Tibial artery (tissue), 4 donors: ENCODE measurements around the gene CD27.
"Not testable (repeated sequence)": the region's sequence is repeated elsewhere in the genome, so short reads cannot be mapped to it uniquely, and the experiment has no call there.

ENCODE experiments used
- DNase-seq, 2 donors: peaks; one replicate each; pipeline ENCODE4 v3.0.0-alpha.2; 2019
- H3K27ac ChIP-seq, 2 donors: fragments of 200-600 bp; sonication (generic) in 1 of 2; 1 replicate in 1 of 2; 2 replicates in 1 of 2; pipeline ENCODE4 v1.5.1; 2018 to 2019; ENCODE audit warnings: mild to moderate bottlenecking in 1 of 2
- H3K27me3 ChIP-seq, 2 donors: fragments of 200-600 bp; sonication (generic) in 1 of 2; one replicate each; pipeline versions ENCODE4 v1.5.1 to v1.6.0; 2016 to 2019
- H3K36me3 ChIP-seq, 3 donors: fragments of 200-600 bp; sonication (generic) in 2 of 3; one replicate each; pipeline ENCODE4 v1.5.1; 2016 to 2019; ENCODE audit warnings: mild to moderate bottlenecking in 2 of 3
- H3K4me1 ChIP-seq, 4 donors: fragments of 200-600 bp; sonication (generic) in 2 of 4; 1 replicate in 3 of 4; 2 replicates in 1 of 4; pipeline ENCODE4 v1.5.1; 2016 to 2019
- H3K4me3 ChIP-seq, 2 donors: fragments of 200-600 bp; sonication (generic) in 1 of 2; 1 replicate in 1 of 2; 2 replicates in 1 of 2; pipeline ENCODE4 v1.5.1; 2018 to 2019; ENCODE audit warnings: mild to moderate bottlenecking in 2 of 2
- H3K9me3 ChIP-seq, 3 donors: fragments of 200-600 bp; sonication (generic) in 1 of 3; one replicate each; pipeline ENCODE4 v1.5.1; 2016 to 2019
- CTCF ChIP-seq, 2 experiments: fragments of 200-600 bp in 1 of 2; fragments of 450-650 bp in 1 of 2; IDR thresholded peaks; one replicate each; pipeline ENCODE4 v1.5.1; 2017 to 2019; ENCODE audit warnings: antibody characterized with exemption in 2 of 2, mild to moderate bottlenecking in 1 of 2, moderate library complexity in 1 of 2
- intact Hi-C: fragments of 100-400 bp; cut with DNase I; formaldehyde crosslinking; loops from one replicate; pipeline ENCODE4 v1.15.0; 2023; ENCODE audit warnings: low total_unique reads

CD27 gene

GRCh38 chr12:6476489-6476888 is 31.7 kb downstream of the CD27 start:
- Histone ChIP-seq H3K27ac (no peak overlapping the region), H3K9me3 (no peaks in the 10 kb centered on the region), H3K4me1 (peaks cover 0 to 2% (median under 1%) of the 10 kb centered on the region in 4 donors), H3K27me3 (peaks cover 0 to 4% of the 10 kb centered on the region in 2 donors), H3K4me3 (no peak overlapping the region), H3K36me3 (no peaks in the 10 kb centered on the region)
- no peak for TF ChIP-seq CTCF (IDR thresholded peaks at IDR 0.05)
- intact Hi-C loops = loop anchor here (10.0 kb wide), 1 partner anchor 48 kb away; no protein-coding TSS in a partner anchor
- DNase-seq = no peak

GRCh38 chr12:6477601-6478377 is 33.0 kb downstream of the CD27 start:
- not testable (repeated sequence) for H3K4me3 ChIP-seq, H3K27me3 ChIP-seq, DNase-seq, H3K27ac ChIP-seq, H3K4me1 ChIP-seq, H3K9me3 ChIP-seq, H3K36me3 ChIP-seq
- intact Hi-C loops = loop anchor here (10.0 kb wide), 1 partner anchor 47 kb away; no protein-coding TSS in a partner anchor

GRCh38 chr12:6478416-6478815 is 33.7 kb downstream of the CD27 start:
- Histone ChIP-seq H3K27ac (no peak overlapping the region), H3K4me3 (no peak overlapping the region), H3K27me3 (peaks cover 0 to 4% of the 10 kb centered on the region in 2 donors), H3K9me3 (no peaks in the 10 kb centered on the region), H3K36me3 (no peaks in the 10 kb centered on the region), H3K4me1 (no peaks in the 10 kb centered on the region)
- DNase-seq = no peak
- no peak for TF ChIP-seq CTCF (IDR thresholded peaks at IDR 0.05)
- intact Hi-C loops = loop anchor here (10.0 kb wide), 1 partner anchor 46 kb away; no protein-coding TSS in a partner anchor

- Histone ChIP-seq H3K4me3 (no peak overlapping the region), H3K27me3 (no peaks in the 10 kb centered on the region), H3K4me1 (peaks cover 0 to 10% (median 9%) of the 10 kb centered on the region in 4 donors), H3K36me3 (peaks cover 8 to 15% (median 12%) of the 10 kb centered on the region in 3 donors), H3K27ac (no peak overlapping the region), H3K9me3 (no peaks in the 10 kb centered on the region)
- intact Hi-C loops = no loop called here
- no peak for TF ChIP-seq CTCF (IDR thresholded peaks at IDR 0.05)
- DNase-seq = no peak
Observed at GRCh38 chr12:6488240-6488639, 43.5 kb downstream of the CD27 start.

GRCh38 chr12:6489449-6489848 is 44.7 kb downstream of the CD27 start:
- TF ChIP-seq CTCF (IDR thresholded peaks at IDR 0.05) = no peak
- intact Hi-C loops = no loop called here
- DNase-seq = no peak
- H3K27ac ChIP-seq = no peak overlapping the region
- peaks cover 8 to 15% (median 12%) of the 10 kb centered on the region in 3 donors for H3K36me3 ChIP-seq
- H3K4me3 ChIP-seq = no peak overlapping the region
- peaks cover 0 to 15% (median 12%) of the 10 kb centered on the region in 4 donors for H3K4me1 ChIP-seq
- H3K9me3 ChIP-seq = no peaks in the 10 kb centered on the region
- H3K27me3 ChIP-seq = no peaks in the 10 kb centered on the region

- not testable (repeated sequence) for H3K9me3 ChIP-seq, DNase-seq, H3K27me3 ChIP-seq, H3K4me3 ChIP-seq, H3K27ac ChIP-seq
- H3K4me1 ChIP-seq = peaks cover 0 to 27% (median 23%) of the 10 kb centered on the region in 4 donors
- intact Hi-C loops = loop anchor here (5.0 kb wide), 1 partner anchor 42 kb away; the partner anchor contains the start of gene GAPDH
- H3K36me3 ChIP-seq = peaks cover 12 to 15% (median 12%) of the 10 kb centered on the region in 3 donors
Observed at GRCh38 chr12:6490673-6491072, 45.9 kb downstream of the CD27 start.
